Right renal cortex interstitium (tissue), 3 donors: ENCODE measurements around the gene DEFB131A. TPM values are rescaled to one million over a fixed set of nuclear protein-coding genes. Genes with fewer than 3 reads are reported as not detected.
"Not testable (repeated sequence)": the region's sequence is repeated elsewhere in the genome, so short reads cannot be mapped to it uniquely, and the experiment has no call there.

Experiments
- DNase-seq, 3 donors: peaks; one replicate each; pipeline ENCODE4 v3.0.0-alpha.2; 2013; ENCODE audit warnings: low read depth in 3 of 3, low spot score in 2 of 3
- polyA plus RNA-seq, 3 donors: library from polyadenylated mRNA; unstranded; fragments of 120-200 nt; gene quantifications; one replicate each; pipeline ENCODE4 v1.2.1, GENCODE V29; 2013; ENCODE audit not compliant: insufficient read length in 3 of 3

Gene DEFB131A
- polyA plus RNA-seq, 3 donors = not detected

DNA sequence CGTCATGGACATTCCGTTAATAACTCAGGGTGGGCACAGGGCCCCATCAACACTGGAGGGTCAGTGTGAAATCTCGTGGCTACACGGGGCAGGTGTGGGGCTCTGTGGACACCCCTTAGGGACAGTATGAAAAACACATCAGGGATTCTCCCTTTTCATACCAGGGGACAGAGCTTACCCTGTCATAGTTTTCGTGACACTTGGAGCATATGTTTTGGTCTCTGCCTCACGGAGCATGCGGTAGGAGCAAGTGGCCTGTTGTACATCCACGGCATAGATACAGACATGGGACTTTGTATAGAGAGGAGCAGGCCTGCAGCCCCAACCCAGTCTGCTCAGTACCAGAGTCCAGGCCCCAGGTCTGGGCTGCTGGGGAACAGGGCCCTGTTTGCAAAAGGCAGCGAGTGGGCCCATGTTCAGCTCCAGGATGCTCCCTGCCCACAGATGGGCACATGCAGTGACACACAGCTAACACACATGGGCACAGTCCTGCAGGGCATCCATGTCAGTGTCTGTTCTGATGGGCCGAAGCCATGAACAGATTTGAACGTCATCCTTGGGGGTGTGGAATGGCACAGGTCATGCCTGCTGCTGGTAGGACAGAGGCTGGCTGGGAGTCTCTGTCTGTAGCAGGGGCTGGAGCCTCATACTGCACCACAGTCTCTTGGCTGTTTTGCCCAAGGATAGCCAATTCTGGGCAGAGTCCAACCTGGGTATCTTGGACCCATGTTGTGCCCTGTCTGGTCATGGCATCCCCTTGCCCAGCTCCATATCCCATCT lies 50.2 kb downstream of the DEFB131A start:
- not testable (repeated sequence) for DNase-seq

DNA sequence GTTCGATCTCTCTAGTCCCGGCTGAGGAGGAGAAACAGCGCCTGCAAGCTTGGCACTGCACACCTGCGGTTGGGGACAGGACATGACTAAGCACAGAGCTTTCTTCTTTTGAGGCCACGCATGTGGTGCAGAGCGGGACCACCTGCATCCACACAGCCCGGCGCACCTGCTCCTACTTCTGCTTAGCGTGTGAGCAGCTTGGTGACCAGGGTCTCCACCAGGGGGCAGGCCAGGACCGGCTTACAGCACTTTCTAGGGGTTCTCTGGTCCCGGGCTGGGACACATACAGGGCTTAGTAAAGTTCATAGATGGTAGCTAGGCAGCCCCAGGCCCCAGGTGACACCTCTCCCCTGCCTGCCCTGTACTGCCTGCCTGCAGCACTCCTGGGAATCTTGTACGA lies 51.2 kb downstream of the DEFB131A start:
- peak; percentile 12 to 29 (median 27) for DNase-seq

DNA sequence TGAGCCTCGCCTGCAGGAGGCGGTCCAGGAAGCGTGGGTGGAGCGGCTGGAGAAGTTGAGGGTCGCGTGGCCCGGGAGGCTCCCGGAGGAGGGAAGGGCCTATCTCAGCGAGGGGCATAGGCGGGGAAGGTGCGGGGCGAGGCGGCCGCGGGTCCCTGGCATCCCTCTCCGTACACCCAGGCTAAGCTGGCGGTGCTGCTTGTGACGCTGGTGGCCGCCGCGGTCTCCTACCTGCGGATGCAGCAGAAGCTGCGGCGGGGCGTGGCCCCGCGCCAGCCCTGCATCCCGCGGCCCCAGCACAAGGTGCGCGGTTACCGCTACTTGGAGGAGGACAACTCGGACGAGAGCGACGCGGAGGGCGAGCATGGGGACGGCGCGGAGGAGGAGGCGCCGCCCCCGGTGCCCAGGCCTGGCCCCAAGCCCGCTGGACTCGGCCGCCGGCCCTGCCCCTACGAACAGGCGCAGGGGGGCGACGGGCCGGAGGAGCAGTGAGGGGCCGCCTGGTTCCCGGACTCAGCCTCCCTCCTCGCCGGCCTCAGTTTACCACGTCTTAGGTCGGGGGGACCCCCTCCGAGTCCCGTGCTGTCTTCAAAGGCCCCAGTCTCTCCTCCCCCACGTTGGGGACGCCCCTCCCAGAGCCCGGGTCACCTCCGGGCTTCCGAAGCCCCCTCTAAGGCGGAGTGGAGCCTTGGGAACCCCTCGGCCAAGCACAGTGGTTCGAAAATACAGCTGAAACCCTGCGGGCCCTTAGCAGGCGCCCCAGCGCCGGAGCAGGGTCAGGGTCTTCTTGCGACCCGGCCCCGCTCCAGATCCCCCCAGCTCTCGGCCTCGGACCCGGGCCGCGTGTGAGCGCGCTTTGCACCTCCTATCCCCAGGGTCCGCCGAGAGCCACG lies 53.6 kb downstream of the DEFB131A start:
- DNase-seq = not testable (repeated sequence)

DNA sequence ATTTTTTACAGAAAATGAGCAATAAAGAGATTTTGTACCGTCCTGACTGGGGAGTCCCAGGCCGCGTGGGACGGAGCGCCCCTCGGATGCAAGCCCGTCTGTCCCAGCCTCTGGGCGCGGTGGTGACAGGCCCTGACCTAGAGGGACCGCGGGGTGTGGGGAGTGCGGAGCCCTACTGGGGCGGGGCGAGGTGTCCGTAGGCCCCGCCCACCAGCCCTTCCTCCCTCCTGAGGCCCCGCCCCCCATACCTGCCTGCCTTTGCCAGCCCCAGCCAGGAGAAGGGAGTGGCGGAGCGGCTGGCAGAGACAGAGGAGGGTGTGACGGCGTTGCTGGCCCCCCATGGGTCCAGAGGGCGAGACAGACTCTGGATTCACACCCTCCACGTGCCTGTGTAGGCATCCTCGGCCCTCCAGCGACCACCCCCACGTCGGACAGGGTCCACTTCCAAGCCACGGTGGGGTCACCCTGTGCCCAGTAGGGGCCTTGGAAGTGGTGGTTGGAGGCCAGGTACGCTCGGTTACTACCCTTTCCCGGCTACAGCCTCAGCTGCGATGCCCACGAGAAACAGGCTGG lies 54.3 kb downstream of the DEFB131A start:
- DNase-seq = not testable (repeated sequence)

DNA sequence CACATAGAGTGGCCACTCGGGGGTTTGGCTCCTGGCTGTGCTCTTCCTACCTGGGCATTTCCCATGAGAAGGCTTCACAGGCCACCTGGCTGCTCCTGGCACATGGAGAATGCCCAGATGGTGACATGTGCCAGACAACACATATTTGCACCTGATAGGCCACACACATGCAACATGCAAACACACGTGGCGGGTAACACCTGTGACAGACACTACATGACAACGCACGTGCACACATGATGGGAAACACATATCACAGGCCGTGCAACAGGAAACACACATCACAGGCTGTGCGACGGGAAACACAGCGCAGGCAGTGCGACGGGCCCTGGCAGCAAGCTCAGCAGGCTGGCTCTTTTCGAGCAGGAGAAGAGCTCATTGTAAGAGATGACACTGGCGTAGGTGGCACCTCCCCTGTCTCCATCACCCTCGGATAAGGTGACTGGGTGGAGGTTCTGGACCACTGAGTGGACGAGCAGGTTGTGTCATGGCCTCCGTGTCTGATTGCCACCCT lies 55.8 kb downstream of the DEFB131A start:
- DNase-seq = not testable (repeated sequence)

Other genes starting within 250 kb of the DEFB131A start
- not detected for gene USP17L10, start 233.8 kb upstream of the DEFB131A start, polyA plus RNA-seq
- not detected for gene USP17L11, start 229.0 kb upstream of the DEFB131A start, polyA plus RNA-seq
- gene USP17L12, start 224.3 kb upstream of the DEFB131A start, polyA plus RNA-seq = not detected
- not detected for gene USP17L13, start 219.5 kb upstream of the DEFB131A start, polyA plus RNA-seq
- not detected for gene USP17L15, start 210.0 kb upstream of the DEFB131A start, polyA plus RNA-seq
- not detected for gene USP17L17, start 200.5 kb upstream of the DEFB131A start, polyA plus RNA-seq
- not detected for gene USP17L18, start 195.8 kb upstream of the DEFB131A start, polyA plus RNA-seq
- not detected for gene USP17L19, start 191.0 kb upstream of the DEFB131A start, polyA plus RNA-seq
- not detected for gene USP17L20, start 186.3 kb upstream of the DEFB131A start, polyA plus RNA-seq
- gene USP17L21, start 181.5 kb upstream of the DEFB131A start, polyA plus RNA-seq = not detected
- gene USP17L22, start 176.8 kb upstream of the DEFB131A start, polyA plus RNA-seq = not detected
- gene USP17L24, start 119.2 kb upstream of the DEFB131A start, polyA plus RNA-seq = not detected
- gene USP17L25, start 114.5 kb upstream of the DEFB131A start, polyA plus RNA-seq = not detected
- not detected for gene USP17L26, start 109.8 kb upstream of the DEFB131A start, polyA plus RNA-seq
- not detected for gene USP17L5, start 105.0 kb upstream of the DEFB131A start, polyA plus RNA-seq
- not detected for gene USP17L27, start 100.3 kb upstream of the DEFB131A start, polyA plus RNA-seq
- gene USP17L28, start 95.5 kb upstream of the DEFB131A start, polyA plus RNA-seq = not detected
- not detected for gene USP17L29, start 90.8 kb upstream of the DEFB131A start, polyA plus RNA-seq
- not detected for gene USP17L30, start 81.3 kb upstream of the DEFB131A start, polyA plus RNA-seq